Osteoblast (primary cell): ENCODE results near the gene SCART1. TPM values are rescaled to one million over a fixed set of nuclear protein-coding genes. Genes with fewer than 3 reads are reported as not detected.
A peak's percentile ranks its signal among the peaks of the same experiment; 100 is the strongest.

Source experiments
- DNase-seq: peaks from one replicate; pipeline ENCODE4 v3.0.0; 2011; ENCODE audit warnings: low spot score, mixed read lengths; ENCODE audit not compliant: insufficient read length; ENCODE audit errors: missing footprints
- H2AFZ ChIP-seq: 2 replicates; pipeline ENCODE4 v1.6.0; 2011; ENCODE audit warnings: mild to moderate bottlenecking, low read length
- H3K27ac ChIP-seq: 2 replicates; pipeline ENCODE4 v1.5.1; 2011; ENCODE audit warnings: mild to moderate bottlenecking, low read depth, low read length, moderate library complexity
- H3K27me3 ChIP-seq: 2 replicates; pipeline ENCODE4 v1.6.0; 2012; ENCODE audit warnings: mild to moderate bottlenecking, control low read depth, inconsistent platforms, low read length, moderate library complexity; ENCODE audit not compliant: insufficient read depth
- H3K36me3 ChIP-seq: 2 replicates; pipeline ENCODE4 v1.5.1; 2011; ENCODE audit warnings: mild to moderate bottlenecking, low read length, control low read depth, moderate library complexity; ENCODE audit not compliant: insufficient read depth
- H3K4me1 ChIP-seq: 2 replicates; pipeline ENCODE4 v1.5.1; 2011; ENCODE audit warnings: mild to moderate bottlenecking, low read length, control low read depth, moderate library complexity; ENCODE audit not compliant: insufficient read depth
- H3K4me2 ChIP-seq: 2 replicates; pipeline ENCODE4 v1.6.0; 2011; ENCODE audit warnings: mild to moderate bottlenecking, low read length; ENCODE audit not compliant: insufficient read depth
- H3K4me3 ChIP-seq: fragments of 200-600 bp; sonication (generic); 3 replicates; pipeline ENCODE4 v1.5.1; 2012; ENCODE audit warnings: mild to moderate bottlenecking, low read length, inconsistent platforms; ENCODE audit not compliant: insufficient read depth
- H3K79me2 ChIP-seq: 2 replicates; pipeline ENCODE4 v1.6.0; 2012; ENCODE audit warnings: mild to moderate bottlenecking, low read length, control low read depth, inconsistent platforms; ENCODE audit not compliant: insufficient read depth
- H3K9me3 ChIP-seq: 2 replicates; pipeline ENCODE4 v1.5.1; 2011; ENCODE audit warnings: low read depth, low read length, control low read depth
- H4K20me1 ChIP-seq: 2 replicates; pipeline ENCODE4 v1.6.0; 2012; ENCODE audit warnings: mild to moderate bottlenecking, low read length, control low read depth; ENCODE audit not compliant: insufficient read depth
- total RNA-seq: library from RNA; depleted of rRNA; stranded (reverse); fragments of >200 nt; gene quantifications from 2 replicates; pipeline ENCODE4 v1.2.3, GENCODE V29; 2012
- TF ChIP-seq, protein P1 (sequence below): IDR thresholded peaks from 2 replicates; pipeline ENCODE4 v1.5.1; 2011; ENCODE audit warnings: mild to moderate bottlenecking, low read depth, low read length, moderate library complexity; ENCODE audit errors: extremely low read depth

Gene SCART1
- total RNA-seq, 1 donor, result 5.1 TPM

- Histone ChIP-seq H3K36me3 (no peaks in the 10 kb centered on the region), H3K4me1 (no peaks in the 10 kb centered on the region), H3K27ac (no peak overlapping the region), H3K4me2 (no peak overlapping the region), H3K79me2 (no peaks in the 10 kb centered on the region), H2AFZ (no peak overlapping the region), H4K20me1 (no peaks in the 10 kb centered on the region), H3K9me3 (no peaks in the 10 kb centered on the region), H3K4me3 (no peak overlapping the region), H3K27me3 (no peaks in the 10 kb centered on the region)
- TF ChIP-seq, protein P1, sequence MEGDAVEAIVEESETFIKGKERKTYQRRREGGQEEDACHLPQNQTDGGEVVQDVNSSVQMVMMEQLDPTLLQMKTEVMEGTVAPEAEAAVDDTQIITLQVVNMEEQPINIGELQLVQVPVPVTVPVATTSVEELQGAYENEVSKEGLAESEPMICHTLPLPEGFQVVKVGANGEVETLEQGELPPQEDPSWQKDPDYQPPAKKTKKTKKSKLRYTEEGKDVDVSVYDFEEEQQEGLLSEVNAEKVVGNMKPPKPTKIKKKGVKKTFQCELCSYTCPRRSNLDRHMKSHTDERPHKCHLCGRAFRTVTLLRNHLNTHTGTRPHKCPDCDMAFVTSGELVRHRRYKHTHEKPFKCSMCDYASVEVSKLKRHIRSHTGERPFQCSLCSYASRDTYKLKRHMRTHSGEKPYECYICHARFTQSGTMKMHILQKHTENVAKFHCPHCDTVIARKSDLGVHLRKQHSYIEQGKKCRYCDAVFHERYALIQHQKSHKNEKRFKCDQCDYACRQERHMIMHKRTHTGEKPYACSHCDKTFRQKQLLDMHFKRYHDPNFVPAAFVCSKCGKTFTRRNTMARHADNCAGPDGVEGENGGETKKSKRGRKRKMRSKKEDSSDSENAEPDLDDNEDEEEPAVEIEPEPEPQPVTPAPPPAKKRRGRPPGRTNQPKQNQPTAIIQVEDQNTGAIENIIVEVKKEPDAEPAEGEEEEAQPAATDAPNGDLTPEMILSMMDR, result no peak
- peak; percentile 72 for DNase-seq
These were observed 2.6 kb downstream of the SCART1 start for GRCh38 chr10:133456041-133456951.

- Histone ChIP-seq H4K20me1 (no peaks in the 10 kb centered on the region), H3K4me1 (no peaks in the 10 kb centered on the region), H3K36me3 (no peaks in the 10 kb centered on the region), H3K27ac (no peak overlapping the region), H3K4me3 (no peak overlapping the region), H2AFZ (no peak overlapping the region), H3K9me3 (no peaks in the 10 kb centered on the region), H3K27me3 (no peaks in the 10 kb centered on the region), H3K79me2 (no peaks in the 10 kb centered on the region), H3K4me2 (no peak overlapping the region)
- DNase-seq, result peak; percentile 56
- TF ChIP-seq, protein P1, result no peak
These were observed 3.5 kb downstream of the SCART1 start for GRCh38 chr10:133457100-133457841.

DNA sequence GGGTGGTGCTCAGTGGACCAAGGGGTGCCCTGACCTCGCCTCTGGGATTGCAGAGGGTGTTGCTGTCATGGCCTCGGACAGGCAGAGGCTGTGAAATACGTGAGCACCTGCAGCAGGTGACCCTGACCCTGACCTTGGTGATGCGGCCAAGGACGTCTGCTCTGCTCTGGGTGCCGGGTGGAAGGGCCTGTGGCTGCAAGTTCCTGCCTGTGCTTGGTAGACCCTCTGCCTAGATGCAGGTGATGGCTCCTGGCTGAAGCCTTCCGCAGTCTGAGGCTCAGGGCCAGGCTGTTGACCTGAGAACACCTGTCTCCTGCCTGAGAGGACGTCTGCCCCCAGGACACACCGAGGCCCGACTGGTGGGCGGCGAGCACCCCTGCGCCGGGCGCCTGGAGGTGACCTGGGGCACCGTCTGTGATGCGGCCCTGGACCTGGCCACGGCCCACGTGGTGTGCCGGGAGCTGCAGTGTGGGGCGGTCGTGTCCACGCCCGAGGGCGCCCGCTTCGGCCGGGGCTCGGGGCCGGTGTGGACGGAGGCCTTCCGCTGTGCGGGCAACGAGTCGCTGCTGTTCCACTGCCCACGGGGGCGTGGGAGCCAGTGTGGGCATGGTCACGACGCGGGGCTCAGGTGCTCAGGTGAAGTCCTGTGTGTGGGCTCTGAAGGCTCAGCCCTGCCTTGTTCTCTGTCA is 4.4 kb downstream of the SCART1 start:
- Histone ChIP-seq H3K27ac (no peak overlapping the region), H3K36me3 (no peaks in the 10 kb centered on the region), H3K79me2 (no peaks in the 10 kb centered on the region), H3K27me3 (no peaks in the 10 kb centered on the region), H4K20me1 (no peaks in the 10 kb centered on the region), H3K4me2 (no peak overlapping the region), H2AFZ (no peak overlapping the region), H3K4me3 (no peak overlapping the region), H3K4me1 (no peaks in the 10 kb centered on the region), H3K9me3 (no peaks in the 10 kb centered on the region)
- peak; percentile 83 for DNase-seq
- TF ChIP-seq, protein P1, result no peak
